WTC11 (cell line): ENCODE data around the gene FDXACB1. TPM values are rescaled to one million over a fixed set of nuclear protein-coding genes. Genes with fewer than 3 reads are reported as not detected.

Experiments
- ATAC-seq: fragments of 200-7000 bp; cut with Tn5 transposase; 2 replicates; pipeline ENCODE4 v1.10.0; 2021; ENCODE audit warnings: mild to moderate bottlenecking, moderate library complexity
- CTCF ChIA-PET: fragments of 300-600 bp; sonication (Branson Sonifier 250); formaldehyde crosslinking; loops from one replicate; lab custom pipeline; 2021; ENCODE audit warnings: antibody characterized with exemption; lab: Charles Lee
- POLR2A ChIA-PET: fragments of 350-600 bp; sonication (Branson Sonifier 250); formaldehyde crosslinking; loops from one replicate; lab custom pipeline; 2021; ENCODE audit warnings: antibody characterized with exemption; lab: Charles Lee
- DNase-seq: peaks from one replicate; pipeline ENCODE4 v3.0.0; 2021; ENCODE audit warnings: low spot score
- H3K27ac Mint-ChIP-seq: 2 replicates; pipeline ENCODE4 v1.8.0; 2021; ENCODE audit warnings: mixed read lengths
- H3K27me3 Mint-ChIP-seq: 2 replicates; pipeline ENCODE4 v1.8.0; 2021; ENCODE audit warnings: low read depth, mild to moderate bottlenecking, moderate library complexity, mixed read lengths
- H3K36me3 Mint-ChIP-seq: 2 replicates; pipeline ENCODE4 v1.8.0; 2021; ENCODE audit warnings: mixed read lengths
- H3K4me1 Mint-ChIP-seq: 2 replicates; pipeline ENCODE4 v1.8.0; 2022; ENCODE audit warnings: mixed read lengths
- H3K4me3 Mint-ChIP-seq: 2 replicates; pipeline ENCODE4 v1.8.0; 2021; ENCODE audit warnings: mild to moderate bottlenecking, moderate library complexity, mixed read lengths
- H3K9me3 Mint-ChIP-seq: 2 replicates; pipeline ENCODE4 v1.8.0; 2021; ENCODE audit warnings: mixed read lengths
- AFF4 ChIP-seq: sonication (generic); formaldehyde crosslinking; IDR thresholded peaks from 2 replicates; pipeline ENCODE4 v1.8.1; 2023; ENCODE audit warnings: mild to moderate bottlenecking, missing genetic modification reagents, borderline replicate concordance
- ATF1 ChIP-seq: sonication (generic); formaldehyde crosslinking; IDR thresholded peaks from 2 replicates; pipeline ENCODE4 v1.8.1; 2023; ENCODE audit warnings: mild to moderate bottlenecking, moderate library complexity, missing genetic modification reagents
- CBFB ChIP-seq: sonication (generic); formaldehyde crosslinking; IDR thresholded peaks from 2 replicates; pipeline ENCODE4 v1.8.1; 2022; ENCODE audit warnings: mild to moderate bottlenecking, low read depth, missing genetic modification reagents
- CREM ChIP-seq: sonication (generic); formaldehyde crosslinking; IDR thresholded peaks from 2 replicates; pipeline ENCODE4 v1.8.1; 2022; ENCODE audit warnings: mild to moderate bottlenecking, missing genetic modification reagents, moderate library complexity
- E2F5 ChIP-seq: sonication (generic); formaldehyde crosslinking; IDR thresholded peaks from 2 replicates; pipeline ENCODE4 v1.8.1; 2022; ENCODE audit warnings: mild to moderate bottlenecking, moderate library complexity, missing genetic modification reagents
- ESRRA ChIP-seq: sonication (generic); formaldehyde crosslinking; IDR thresholded peaks from 2 replicates; pipeline ENCODE4 v1.8.1; 2022; ENCODE audit warnings: mild to moderate bottlenecking, missing genetic modification reagents, borderline replicate concordance
- FOXP1 ChIP-seq: sonication (generic); formaldehyde crosslinking; IDR thresholded peaks from 2 replicates; pipeline ENCODE4 v1.8.0; 2022; ENCODE audit warnings: missing genetic modification reagents, mild to moderate bottlenecking, moderate library complexity, borderline replicate concordance
- HMGXB4 ChIP-seq: sonication (generic); formaldehyde crosslinking; IDR thresholded peaks from 2 replicates; pipeline ENCODE4 v1.8.1; 2023; ENCODE audit warnings: mild to moderate bottlenecking, moderate library complexity, missing genetic modification reagents
- IRF1 ChIP-seq: sonication (generic); formaldehyde crosslinking; IDR thresholded peaks from 2 replicates; pipeline ENCODE4 v1.8.0; 2023; ENCODE audit warnings: missing genetic modification reagents
- MLX ChIP-seq: sonication (generic); formaldehyde crosslinking; IDR thresholded peaks from 2 replicates; pipeline ENCODE4 v1.8.1; 2023; ENCODE audit warnings: mild to moderate bottlenecking, missing genetic modification reagents, moderate library complexity
- MXD4 ChIP-seq: fragments of 250-450 bp; sonication (Bioruptor Pico); IDR thresholded peaks from 2 replicates; pipeline ENCODE4 v1.8.0; 2021; ENCODE audit warnings: mild to moderate bottlenecking, moderate library complexity, borderline replicate concordance
- OVOL2 ChIP-seq: fragments of 250-450 bp; sonication (Bioruptor Pico); IDR thresholded peaks from 2 replicates; pipeline ENCODE4 v1.9.0; 2021; ENCODE audit warnings: mild to moderate bottlenecking, borderline replicate concordance
- PREB ChIP-seq: sonication (generic); formaldehyde crosslinking; IDR thresholded peaks from 2 replicates; pipeline ENCODE4 v1.8.1; 2022; ENCODE audit warnings: mild to moderate bottlenecking, missing genetic modification reagents, moderate library complexity, borderline replicate concordance
- SMAD4 ChIP-seq: sonication (generic); formaldehyde crosslinking; IDR thresholded peaks from 2 replicates; pipeline ENCODE4 v1.8.0; 2022; ENCODE audit warnings: mild to moderate bottlenecking, missing genetic modification reagents
- SOX15 ChIP-seq: fragments of 250-450 bp; sonication (Bioruptor Pico); IDR thresholded peaks from 2 replicates; pipeline ENCODE4 v1.9.0; 2021; ENCODE audit warnings: mild to moderate bottlenecking
- SP1 ChIP-seq: sonication (generic); formaldehyde crosslinking; conservative IDR thresholded peaks from 2 replicates; pipeline ENCODE4 v1.8.1; 2022; ENCODE audit warnings: missing genetic modification reagents
- TEAD1 ChIP-seq: sonication (generic); formaldehyde crosslinking; IDR thresholded peaks from 2 replicates; pipeline ENCODE4 v1.8.0; 2022; ENCODE audit warnings: mild to moderate bottlenecking, missing genetic modification reagents
- TEAD4 ChIP-seq: sonication (generic); formaldehyde crosslinking; IDR thresholded peaks from 2 replicates; pipeline ENCODE4 v1.8.0; 2022; ENCODE audit warnings: mild to moderate bottlenecking, missing genetic modification reagents
- ZNF512 ChIP-seq: sonication (generic); formaldehyde crosslinking; IDR thresholded peaks from 2 replicates; pipeline ENCODE4 v1.8.1; 2022; ENCODE audit warnings: missing genetic modification reagents, borderline replicate concordance
- total RNA-seq: library from RNA; stranded (reverse); gene quantifications from 3 replicates; pipeline ENCODE4 v1.2.3, GENCODE V29; 2021

FDXACB1 gene
- total RNA-seq, 1 experiment from 2014 or later, result 2.5 TPM

- POLR2A ChIA-PET, result interaction anchor here (0.6 to 1.9 kb wide), 10 partner anchors 10 to 110 kb away, joined by 3 to 18 read pairs (median 5); partner anchors contain the start of gene DIXDC1
- Mint-ChIP-seq H3K27me3 (no peaks in the 10 kb centered on the region; the same call in 1 of the 2 replicates), H3K9me3 (no peaks in the 10 kb centered on the region), H3K4me1 (peaks cover 12% of the 10 kb centered on the region), H3K4me3 (peak overlapping the region; percentile 89), H3K36me3 (no peaks in the 10 kb centered on the region; the same call in 1 of the 2 replicates), H3K27ac (no peak overlapping the region; the same call in 1 of the 2 replicates)
- DNase-seq, result no peak
- CTCF ChIA-PET, result interaction anchor here (0.7 to 3.3 kb wide), 24 partner anchors 10 to 409 kb away, joined by 3 to 51 read pairs (median 7); partner anchors contain the start of genes C11orf52, DLAT and PPP2R1B
- ATAC-seq, result no peak
- TF ChIP-seq TEAD4 (CRISPR knock-in tag) (no peak), SMAD4 (CRISPR knock-in tag) (no peak), MXD4 (CRISPR knock-in tag) (no peak), HMGXB4 (CRISPR knock-in tag) (no peak), AFF4 (CRISPR knock-in tag) (no peak), MLX (CRISPR knock-in tag) (no peak), ATF1 (no peak), SOX15 (no peak), OVOL2 (CRISPR knock-in tag) (no peak), IRF1 (CRISPR knock-in tag) (no peak)
These were observed 7.2 kb downstream of the FDXACB1 start for GRCh38 chr11:111871693-111872161.

GRCh38 chr11:111870886-111871692 lies 7.9 kb downstream of the FDXACB1 start, which contains the start of gene ALG9:
TSS of gene ALG9 (minus strand) at chr11:111871581. CDS start at chr11:111871482, 99 bp downstream.
- POLR2A ChIA-PET, result interaction anchor here (0.6 to 1.9 kb wide), 10 partner anchors 11 to 112 kb away, joined by 3 to 18 read pairs (median 4); partner anchors contain the start of genes C11orf52 and DIXDC1
- ATAC-seq, result peak; percentile 90
- no peaks in the 10 kb centered on the region for H3K9me3 Mint-ChIP-seq
- H3K36me3 Mint-ChIP-seq, result peaks cover 2% of the 10 kb centered on the region; the same call in 1 of the 2 replicates
- H3K4me3 Mint-ChIP-seq, result peak within 1 kb of the TSS; percentile 89
- CTCF ChIA-PET, result interaction anchor here (0.5 to 3.3 kb wide), 35 partner anchors 10 to 442 kb away, joined by 3 to 51 read pairs (median 5); partner anchors contain the start of genes C11orf52, DIXDC1, DLAT and PPP2R1B
- peak; percentile 76 for DNase-seq
- no peaks in the 10 kb centered on the region; the same call in 1 of the 2 replicates for H3K27me3 Mint-ChIP-seq
- H3K4me1 Mint-ChIP-seq, result peaks cover 12% of the 10 kb centered on the region
- H3K27ac Mint-ChIP-seq, result peak within 1 kb of the TSS; percentile 39
- TF ChIP-seq SP1 (peak; percentile 56; the same call in 1 of the 2 replicates), TEAD1 (CRISPR knock-in tag) (no peak), FOXP1 (CRISPR knock-in tag) (peak; percentile 54; the same call in 1 of the 2 replicates), ZNF512 (CRISPR knock-in tag) (no peak), PREB (CRISPR knock-in tag) (peak; percentile 61; the same call in 1 of the 2 replicates), E2F5 (CRISPR knock-in tag) (peak; percentile 78; the same call in 1 of the 2 replicates), HMGXB4 (CRISPR knock-in tag) (peak; percentile 90), CBFB (CRISPR knock-in tag) (0 out of 2 replicates have a peak, but pooled peaks have one; percentile 69), ESRRA (CRISPR knock-in tag) (no peak), CREM (peak; percentile 77)
